ENCODE results near the gene PRSS56.

The PRSS56 gene

GRCh38 chr2:232502911-232503808, 17.0 kb upstream of the PRSS56 start:
- peak; percentile 45 for DNase-seq

GRCh38 chr2:232503809-232504323, 16.3 kb upstream of the PRSS56 start:
- DNase-seq, result no peak

- no peak for DNase-seq
These were observed 15.8 kb upstream of the PRSS56 start for GRCh38 chr2:232504438-232504837.

GRCh38 chr2:232505856-232506255, 14.3 kb upstream of the PRSS56 start:
- DNase-seq, result no peak

- DNase-seq, result no peak
These were observed 13.5 kb upstream of the PRSS56 start for GRCh38 chr2:232506709-232507108.

GRCh38 chr2:232508251-232508650, 11.9 kb upstream of the PRSS56 start:
- DNase-seq, result no peak

- DNase-seq, result no peak
These were observed 8.8 kb upstream of the PRSS56 start for GRCh38 chr2:232511336-232511890.

- DNase-seq, result no peak
These were observed 7.6 kb upstream of the PRSS56 start for GRCh38 chr2:232512602-232513001.

GRCh38 chr2:232513353-232513752, 6.8 kb upstream of the PRSS56 start:
- no peak for DNase-seq

GRCh38 chr2:232515639-232516038, 4.5 kb upstream of the PRSS56 start:
- DNase-seq, result no peak

GRCh38 chr2:232516551-232516950, 3.6 kb upstream of the PRSS56 start:
- DNase-seq, result no peak

- DNase-seq, result no peak
These were observed 1.3 kb upstream of the PRSS56 start for GRCh38 chr2:232518844-232519243.

GRCh38 chr2:232520489-232520888, 301 bp downstream of the PRSS56 start:
- no peak for DNase-seq

- no peak for DNase-seq
These were observed 910 bp downstream of the PRSS56 start for GRCh38 chr2:232521098-232521497.

GRCh38 chr2:232521959-232522622, 1.9 kb downstream of the PRSS56 start:
- peak; percentile 47 for DNase-seq

- DNase-seq, result no peak
These were observed 2.6 kb downstream of the PRSS56 start for GRCh38 chr2:232522623-232523401.

- no peak for DNase-seq
These were observed 3.2 kb downstream of the PRSS56 start for GRCh38 chr2:232523402-232523681.

- no peak for DNase-seq
These were observed 3.8 kb downstream of the PRSS56 start for GRCh38 chr2:232523682-232524597.

- no peak for DNase-seq
These were observed 4.6 kb downstream of the PRSS56 start for GRCh38 chr2:232524771-232525170.

- DNase-seq, result no peak
These were observed 5.0 kb downstream of the PRSS56 start for GRCh38 chr2:232525199-232525598.

GRCh38 chr2:232525791-232526371, 5.7 kb downstream of the PRSS56 start, which contains the start of gene CHRND:
Gene CHRND (plus strand): TSS chr2:232526160. CDS start chr2:232526216, 56 bp downstream.
- DNase-seq, result no peak
